Stimulated activated memory B cell treated with anti-CD40 and anti-IgM and Interleukin-4, amounts not matched to agents 10 μg/mL and 1 μg/mL and 100 μg/mL, for 72 hours (primary cell): ENCODE data around the gene UBTD2.
"Not testable (repeated sequence)": the region's sequence is repeated elsewhere in the genome, so short reads cannot be mapped to it uniquely, and the experiment has no call there.

Experiments used
- ATAC-seq: fragments of 150-1000 bp; cut with Tn5 transposase; 2 replicates; pipeline ENCODE4 v1.10.0; 2021
- H3K27ac Mint-ChIP-seq: one replicate; pipeline ENCODE4 v1.8.0; 2022; ENCODE audit warnings: mild to moderate bottlenecking, mixed read lengths
- H3K27me3 Mint-ChIP-seq: one replicate; pipeline ENCODE4 v1.8.0; 2022; ENCODE audit warnings: mixed read lengths
- H3K36me3 Mint-ChIP-seq: one replicate; pipeline ENCODE4 v1.8.0; 2022; ENCODE audit warnings: mixed read lengths
- H3K4me1 Mint-ChIP-seq: one replicate; pipeline ENCODE4 v1.8.0; 2022; ENCODE audit warnings: mixed read lengths
- H3K4me3 Mint-ChIP-seq: one replicate; pipeline ENCODE4 v1.8.0; 2022; ENCODE audit warnings: mild to moderate bottlenecking, moderate library complexity, mixed read lengths
- H3K9me3 Mint-ChIP-seq: one replicate; pipeline ENCODE4 v1.8.0; 2022; ENCODE audit warnings: mixed read lengths

UBTD2 gene

GRCh38 chr5:172199446-172199845, 84.1 kb downstream of the UBTD2 start:
- no peak overlapping the region for H3K27ac Mint-ChIP-seq
- H3K9me3 Mint-ChIP-seq = no peaks in the 10 kb centered on the region
- H3K4me1 Mint-ChIP-seq = peaks cover 29% of the 10 kb centered on the region
- ATAC-seq = no peak
- no peak overlapping the region for H3K4me3 Mint-ChIP-seq
- H3K27me3 Mint-ChIP-seq = no peaks in the 10 kb centered on the region
- no peaks in the 10 kb centered on the region for H3K36me3 Mint-ChIP-seq

GRCh38 chr5:172197775-172198174, 85.8 kb downstream of the UBTD2 start:
- H3K4me3 Mint-ChIP-seq, ATAC-seq, H3K9me3 Mint-ChIP-seq, H3K36me3 Mint-ChIP-seq, H3K27me3 Mint-ChIP-seq, H3K27ac Mint-ChIP-seq: not testable (repeated sequence)
- H3K4me1 Mint-ChIP-seq = peaks cover 29% of the 10 kb centered on the region

- Mint-ChIP-seq H3K4me3 (no peak overlapping the region), H3K27ac (no peak overlapping the region), H3K4me1 (peaks cover 13% of the 10 kb centered on the region), H3K27me3 (no peaks in the 10 kb centered on the region), H3K9me3 (no peaks in the 10 kb centered on the region), H3K36me3 (no peaks in the 10 kb centered on the region)
- no peak for ATAC-seq
Observed at GRCh38 chr5:172194985-172195774, 88.4 kb downstream of the UBTD2 start.

- H3K4me1 Mint-ChIP-seq = peaks cover under 1% of the 10 kb centered on the region
- H3K36me3 Mint-ChIP-seq = no peaks in the 10 kb centered on the region
- no peak for ATAC-seq
- no peak within 1 kb of the TSS for H3K27ac Mint-ChIP-seq
- H3K27me3 Mint-ChIP-seq = no peaks in the 10 kb centered on the region
- H3K9me3 Mint-ChIP-seq = no peaks in the 10 kb centered on the region
- H3K4me3 Mint-ChIP-seq = no peak within 1 kb of the TSS
Observed at GRCh38 chr5:172193872-172194271, 89.7 kb downstream of the UBTD2 start, which contains the start of gene EFCAB9. Gene EFCAB9 (plus strand): TSS chr5:172194172. CDS start chr5:172194173, 1 bp downstream.

- no peaks in the 10 kb centered on the region for H3K27me3 Mint-ChIP-seq
- no peak overlapping the region for H3K4me3 Mint-ChIP-seq
Observed at GRCh38 chr5:172189693-172190296, 93.8 kb downstream of the UBTD2 start.

GRCh38 chr5:172188893-172189692, 94.5 kb downstream of the UBTD2 start:
- Mint-ChIP-seq H3K27ac (peak overlapping the region; percentile 89), H3K27me3 (no peaks in the 10 kb centered on the region), H3K4me1 (peaks cover 20% of the 10 kb centered on the region), H3K36me3 (peaks cover 29% of the 10 kb centered on the region), H3K9me3 (no peaks in the 10 kb centered on the region), H3K4me3 (peak overlapping the region; percentile 97)
- ATAC-seq = no peak

More at GRCh38 chr5:172189693-172190296, 93.8 kb downstream of the UBTD2 start:
- no peaks in the 10 kb centered on the region for H3K9me3 Mint-ChIP-seq
- H3K27ac Mint-ChIP-seq = peak overlapping the region; percentile 16
- no peak for ATAC-seq
- peaks cover 26% of the 10 kb centered on the region for H3K36me3 Mint-ChIP-seq
- H3K4me1 Mint-ChIP-seq = peaks cover 13% of the 10 kb centered on the region

- Mint-ChIP-seq H3K27me3 (no peaks in the 10 kb centered on the region), H3K4me1 (peaks cover 26% of the 10 kb centered on the region), H3K4me3 (peak within 1 kb of the TSS; percentile 97), H3K9me3 (no peaks in the 10 kb centered on the region), H3K36me3 (peaks cover 32% of the 10 kb centered on the region), H3K27ac (peak within 1 kb of the TSS; percentile 89)
- ATAC-seq = peak; percentile 91
Observed at GRCh38 chr5:172188033-172188892, 95.3 kb downstream of the UBTD2 start, which contains the start of gene STK10. Gene STK10 (minus strand): TSS chr5:172188224. CDS start chr5:172188042, 182 bp downstream.

- Mint-ChIP-seq H3K36me3 (peaks cover 36% of the 10 kb centered on the region), H3K9me3 (no peaks in the 10 kb centered on the region), H3K4me3 (peak overlapping the region; percentile 97), H3K27ac (peak overlapping the region; percentile 89), H3K27me3 (no peaks in the 10 kb centered on the region), H3K4me1 (peaks cover 34% of the 10 kb centered on the region)
- ATAC-seq = peak; percentile 64
Observed at GRCh38 chr5:172187118-172188032, 96.2 kb downstream of the UBTD2 start.

- no peaks in the 10 kb centered on the region for H3K27me3 Mint-ChIP-seq
- H3K4me1 Mint-ChIP-seq = peaks cover 36% of the 10 kb centered on the region
- no peaks in the 10 kb centered on the region for H3K9me3 Mint-ChIP-seq
- peak overlapping the region; percentile 89 for H3K27ac Mint-ChIP-seq
- ATAC-seq = no peak
- peaks cover 37% of the 10 kb centered on the region for H3K36me3 Mint-ChIP-seq
- H3K4me3 Mint-ChIP-seq = peak overlapping the region; percentile 97
Observed at GRCh38 chr5:172186114-172186695, 97.4 kb downstream of the UBTD2 start.

- peaks cover 41% of the 10 kb centered on the region for H3K36me3 Mint-ChIP-seq
- no peaks in the 10 kb centered on the region for H3K27me3 Mint-ChIP-seq
- peaks cover 48% of the 10 kb centered on the region for H3K4me1 Mint-ChIP-seq
- H3K9me3 Mint-ChIP-seq = no peaks in the 10 kb centered on the region
- H3K27ac Mint-ChIP-seq = peak overlapping the region; percentile 89
- H3K4me3 Mint-ChIP-seq = peak overlapping the region; percentile 97
- no peak for ATAC-seq
Observed at GRCh38 chr5:172185096-172185461, 98.5 kb downstream of the UBTD2 start.

GRCh38 chr5:172183881-172184280, 99.7 kb downstream of the UBTD2 start:
- no peaks in the 10 kb centered on the region for H3K9me3 Mint-ChIP-seq
- H3K36me3 Mint-ChIP-seq = peaks cover 41% of the 10 kb centered on the region
- peaks cover 60% of the 10 kb centered on the region for H3K4me1 Mint-ChIP-seq
- ATAC-seq = no peak
- H3K27ac Mint-ChIP-seq = peak overlapping the region; percentile 89
- no peak overlapping the region for H3K4me3 Mint-ChIP-seq
- no peaks in the 10 kb centered on the region for H3K27me3 Mint-ChIP-seq

- Mint-ChIP-seq H3K9me3 (no peaks in the 10 kb centered on the region), H3K4me1 (peaks cover 70% of the 10 kb centered on the region), H3K36me3 (peaks cover 43% of the 10 kb centered on the region), H3K27me3 (no peaks in the 10 kb centered on the region), H3K4me3 (no peak overlapping the region), H3K27ac (peak overlapping the region; percentile 89)
- ATAC-seq = no peak
Observed at GRCh38 chr5:172182291-172182690, 101.3 kb downstream of the UBTD2 start.

- H3K27me3 Mint-ChIP-seq = no peaks in the 10 kb centered on the region
- H3K36me3 Mint-ChIP-seq = peaks cover 35% of the 10 kb centered on the region
- H3K4me1 Mint-ChIP-seq = peaks cover 76% of the 10 kb centered on the region
- no peak overlapping the region for H3K4me3 Mint-ChIP-seq
- ATAC-seq = no peak
- H3K9me3 Mint-ChIP-seq = no peaks in the 10 kb centered on the region
- H3K27ac Mint-ChIP-seq = peak overlapping the region; percentile 83
Observed at GRCh38 chr5:172180936-172181335, 102.6 kb downstream of the UBTD2 start.
